Kidney epithelial cell (primary cell): ENCODE measurements around the gene CHD5. TPM values are rescaled to one million over a fixed set of nuclear protein-coding genes. Genes with fewer than 3 reads are reported as not detected.

ENCODE experiments used
- DNase-seq: peaks from one replicate; pipeline ENCODE4 v3.0.0-alpha.2; 2010; ENCODE audit warnings: low read depth
- H3K27me3 ChIP-seq: 2 replicates; pipeline ENCODE4 v1.6.0; 2011; ENCODE audit warnings: low read length; ENCODE audit not compliant: control insufficient read depth, insufficient read depth
- H3K36me3 ChIP-seq: 2 replicates; pipeline ENCODE4 v1.5.1; 2011; ENCODE audit warnings: low read length; ENCODE audit not compliant: control insufficient read depth, insufficient read depth
- H3K4me3 ChIP-seq: 2 replicates; pipeline ENCODE4 v1.5.1; 2011; ENCODE audit warnings: low read depth, mild to moderate bottlenecking, control low read depth, low read length
- CTCF ChIP-seq: IDR thresholded peaks from 2 replicates; pipeline ENCODE4 v1.5.1; 2011; ENCODE audit warnings: mild to moderate bottlenecking, moderate library complexity, low read length, control low read depth, inconsistent platforms; ENCODE audit not compliant: insufficient read depth, poor library complexity, severe bottlenecking
- total RNA-seq: library from RNA; depleted of rRNA; stranded (reverse); fragments of >200 nt; gene quantifications from 2 replicates; pipeline ENCODE4 v1.2.3, GENCODE V29; 2015

CHD5 gene
- total RNA-seq, 1 donor from 2014 or later: 0.08 TPM

DNA sequence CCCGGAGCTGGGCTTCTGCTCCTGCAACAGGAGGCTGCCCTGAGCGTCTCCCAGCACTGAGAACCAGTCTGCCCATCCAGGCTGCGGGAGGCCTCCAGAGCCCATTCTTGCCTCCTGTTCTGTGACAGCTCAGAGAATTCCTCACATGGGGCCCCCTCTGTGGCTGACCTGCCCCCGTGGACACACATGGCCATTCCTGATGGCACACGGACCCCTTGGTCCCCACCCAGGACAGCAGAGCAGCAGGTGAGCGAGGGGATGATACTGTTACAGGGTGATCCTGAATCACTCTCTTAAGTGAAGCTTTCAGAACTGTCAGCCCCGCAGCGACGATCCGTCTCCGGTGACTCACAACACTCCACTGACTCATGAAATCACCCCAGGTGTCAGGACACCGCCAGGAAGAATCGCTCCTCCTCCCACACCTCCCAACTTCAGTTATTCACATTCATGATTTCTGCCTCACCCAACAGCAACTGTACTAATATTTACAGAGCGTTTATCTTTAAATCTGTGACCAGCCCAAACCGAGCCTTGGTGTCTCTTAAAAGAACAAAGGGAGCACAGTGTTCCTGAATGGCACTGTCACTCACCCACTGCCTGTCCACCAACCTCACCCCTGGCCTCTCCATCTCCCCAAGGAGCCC lies 22.5 kb downstream of the CHD5 start:
- no peaks in the 10 kb centered on the region for H3K36me3 ChIP-seq
- no peak overlapping the region for H3K4me3 ChIP-seq
- no peak for TF ChIP-seq CTCF
- peak; percentile 65 for DNase-seq
- peaks cover 13% of the 10 kb centered on the region for H3K27me3 ChIP-seq

DNA sequence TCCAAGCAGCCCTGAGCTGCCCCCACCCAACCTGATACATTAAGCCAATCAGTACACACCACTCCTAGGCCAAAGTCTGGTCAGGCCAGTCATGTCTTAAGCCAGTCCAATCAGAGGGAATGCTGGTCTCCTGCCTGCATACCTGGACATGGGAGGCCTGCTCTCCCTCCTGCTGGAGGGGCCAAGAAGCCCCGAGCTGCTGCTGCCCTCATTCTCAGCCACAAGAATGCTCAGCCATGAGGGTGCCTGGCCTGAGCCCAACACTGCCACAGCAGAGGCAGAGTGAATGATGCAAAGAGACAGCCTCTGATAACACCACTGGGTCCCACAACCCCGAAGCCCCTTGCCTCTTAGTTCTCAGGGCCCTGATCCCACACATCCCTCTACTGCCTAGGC lies 23.0 kb downstream of the CHD5 start:
- no peaks in the 10 kb centered on the region for H3K36me3 ChIP-seq
- no peak overlapping the region for H3K4me3 ChIP-seq
- no peak for TF ChIP-seq CTCF
- no peak for DNase-seq
- peaks cover 10% of the 10 kb centered on the region for H3K27me3 ChIP-seq

DNA sequence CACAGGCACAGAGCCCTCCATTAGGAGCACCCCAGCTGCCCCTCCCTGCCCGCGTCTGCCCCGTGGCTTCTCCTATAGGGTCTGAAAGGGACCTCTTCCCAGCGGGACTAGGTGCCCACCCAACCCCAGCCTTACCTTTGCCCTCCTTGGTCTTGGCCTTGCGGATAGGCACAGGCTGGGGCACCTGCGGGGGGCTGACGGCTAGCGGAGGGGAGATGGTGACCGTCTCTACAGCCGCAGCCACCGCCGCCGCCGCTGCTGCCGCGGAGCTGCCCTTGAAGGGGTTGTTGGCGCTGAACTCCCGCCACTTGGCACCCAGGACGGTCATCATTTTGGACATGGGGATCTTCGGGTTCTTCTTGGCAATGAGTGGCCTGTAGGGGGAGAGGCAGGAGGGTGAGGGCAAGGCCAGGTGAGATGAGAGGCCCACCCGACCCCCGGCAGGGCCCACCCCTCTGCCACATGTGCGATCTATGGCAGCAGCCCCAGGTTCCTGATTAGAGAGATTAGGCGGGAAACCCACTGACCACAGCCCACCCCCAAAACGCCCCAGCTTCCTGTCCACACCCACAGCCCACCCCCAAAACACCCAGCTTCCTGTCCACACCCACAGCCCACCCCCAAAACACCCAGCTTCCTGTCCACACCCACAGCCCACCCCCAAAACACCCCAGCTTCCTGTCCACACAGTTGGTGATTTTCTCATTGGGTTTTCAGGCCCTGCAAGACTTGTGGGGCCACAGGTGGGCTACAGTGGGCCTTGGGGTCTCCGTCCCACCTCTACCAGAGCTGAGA lies 25.4 kb downstream of the CHD5 start:
- Histone ChIP-seq H3K27me3 (peaks cover 2% of the 10 kb centered on the region), H3K36me3 (no peaks in the 10 kb centered on the region), H3K4me3 (no peak overlapping the region)
- DNase-seq: no peak
- no peak for TF ChIP-seq CTCF

DNA sequence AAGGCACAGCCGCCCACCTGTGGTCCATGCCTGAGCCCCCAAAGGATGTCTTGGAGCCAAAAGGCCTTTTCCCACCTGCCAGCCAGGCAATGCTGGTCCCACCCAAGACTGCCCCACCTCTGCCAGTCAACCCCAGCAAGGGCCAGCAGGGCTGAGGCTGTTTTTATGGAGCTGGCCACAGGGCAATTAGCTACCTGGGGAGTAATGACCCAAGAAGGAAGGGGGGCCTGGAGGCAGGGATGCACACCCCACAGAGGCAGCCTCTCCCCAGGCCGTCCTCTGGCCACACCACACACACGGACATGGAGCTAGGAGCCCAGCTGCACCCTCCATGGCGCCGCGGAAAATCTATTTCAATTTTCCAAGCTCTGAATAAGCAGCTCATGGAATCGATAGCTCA lies 27.2 kb downstream of the CHD5 start:
- Histone ChIP-seq H3K4me3 (no peak overlapping the region), H3K36me3 (no peaks in the 10 kb centered on the region), H3K27me3 (peaks cover 14% of the 10 kb centered on the region)
- no peak for TF ChIP-seq CTCF
- no peak for DNase-seq

DNA sequence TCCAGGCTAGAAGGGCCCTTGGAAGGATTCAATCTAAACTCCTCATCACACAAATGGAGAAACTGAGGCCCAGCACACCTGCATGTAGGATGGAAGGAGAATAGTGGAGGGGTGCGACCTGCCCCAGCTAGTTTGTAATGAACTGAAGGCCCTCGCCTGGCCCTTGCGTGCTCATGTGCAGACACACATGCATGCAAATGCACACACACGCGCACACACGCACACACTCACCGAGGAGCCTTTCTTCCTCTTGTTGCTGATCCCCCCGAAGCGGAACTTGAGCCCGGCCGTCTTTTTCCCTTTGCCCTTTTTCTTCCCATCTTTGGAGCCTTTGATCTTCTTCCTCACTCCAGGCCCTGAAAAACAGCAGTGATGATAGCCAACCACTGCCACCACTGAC lies 27.9 kb downstream of the CHD5 start:
- Histone ChIP-seq H3K4me3 (no peak overlapping the region), H3K36me3 (no peaks in the 10 kb centered on the region), H3K27me3 (peaks cover 21% of the 10 kb centered on the region)
- TF ChIP-seq CTCF: no peak
- no peak for DNase-seq
